Gastrocnemius medialis (tissue), 4 donors: ENCODE measurements around the gene OR52E1. TPM values are rescaled to one million over a fixed set of nuclear protein-coding genes. Genes with fewer than 3 reads are reported as not detected.

Experiments used
- ATAC-seq, 2 donors: fragments of 150-250 bp; one replicate each; pipeline ENCODE4 v1.9.1; 2016
- DNase-seq, 2 donors: peaks; one replicate each; pipeline ENCODE4 v3.0.0-alpha.2; 2019
- H3K27ac ChIP-seq, 4 donors: fragments of 200-600 bp; sonication (generic); 1 replicate in 1 of 4; 2 replicates in 3 of 4; pipeline ENCODE4 v1.5.1; 2016 to 2018; ENCODE audit warnings: mild to moderate bottlenecking in 2 of 4, moderate library complexity in 1 of 4
- H3K27me3 ChIP-seq, 3 donors: fragments of 200-600 bp; sonication (generic) in 2 of 3; 1 replicate in 1 of 3; 2 replicates in 2 of 3; pipeline versions ENCODE4 v1.5.1 to v1.6.0; 2016 to 2019; ENCODE audit warnings: mild to moderate bottlenecking in 1 of 3, moderate library complexity in 1 of 3
- H3K36me3 ChIP-seq, 2 donors: fragments of 200-600 bp; sonication (generic) in 1 of 2; one replicate each; pipeline ENCODE4 v1.5.1; 2017 to 2018
- H3K4me1 ChIP-seq, 2 donors: fragments of 200-600 bp; sonication (generic) in 1 of 2; one replicate each; pipeline ENCODE4 v1.5.1; 2016 to 2017; ENCODE audit warnings: mild to moderate bottlenecking in 2 of 2
- H3K4me3 ChIP-seq, 4 donors: fragments of 200-600 bp; sonication (generic) in 3 of 4; 1 replicate in 1 of 4; 2 replicates in 3 of 4; pipeline ENCODE4 v1.5.1; 2016 to 2019; ENCODE audit warnings: mild to moderate bottlenecking in 2 of 4
- H3K9me3 ChIP-seq, 3 donors: fragments of 200-600 bp; sonication (generic) in 2 of 3; 1 replicate in 1 of 3; 2 replicates in 2 of 3; pipeline ENCODE4 v1.5.1; 2016 to 2019
- CTCF ChIP-seq, 5 experiments: fragments of 450-650 bp in 3 of 5; fragments of 200-600 bp in 2 of 5; sonication (generic) in 2 of 5; IDR thresholded peaks in 4 of 5; conservative IDR thresholded peaks in 1 of 5; 1 replicate in 4 of 5; 2 replicates in 1 of 5; pipeline ENCODE4 v1.5.1; 2016 to 2019; ENCODE audit warnings: antibody characterized with exemption in 5 of 5, mild to moderate bottlenecking in 3 of 5, moderate library complexity in 3 of 5
- POLR2A ChIP-seq, 2 donors: fragments of 450-650 bp; IDR thresholded peaks; one replicate each; pipeline ENCODE4 v1.6.1; 2017; ENCODE audit warnings: antibody characterized with exemption in 2 of 2, mild to moderate bottlenecking in 2 of 2, moderate library complexity in 2 of 2
- in situ Hi-C, 4 donors: fragments of 200-750 bp; cut with MboI; loops; one replicate each; pipeline versions ENCODE4 v1.15.0 to v1.8.0; 2017; ENCODE audit warnings: low sequenced_read_pairs in 4 of 4
- intact Hi-C: fragments of 100-400 bp; cut with DNase I; formaldehyde crosslinking; loops from one replicate; pipeline ENCODE4 v1.15.1; 2023; ENCODE audit warnings: low total_unique reads
- total RNA-seq, 4 donors: library from RNA; depleted of rRNA; stranded (reverse); fragments of >200 nt; gene quantifications; one replicate each; pipeline versions ENCODE4 v1.1.0 to v1.2.3, GENCODE V29; 2016

OR52E1 gene
- total RNA-seq = not detected

- DNase-seq = no peak
- Histone ChIP-seq H3K4me3 (no peak within 1 kb of the TSS), H3K4me1 (no peaks in the 10 kb centered on the region), H3K27me3 (no peaks in the 10 kb centered on the region), H3K36me3 (no peaks in the 10 kb centered on the region), H3K9me3 (no peaks in the 10 kb centered on the region), H3K27ac (no peak within 1 kb of the TSS)
- ATAC-seq = no peak
- in situ Hi-C loops = no loop called here
- no peak for TF ChIP-seq CTCF (IDR thresholded peaks at IDR 0.05 in 4 of 5, conservative IDR thresholded peaks at IDR 0.05 in 1 of 5)
- no peak for TF ChIP-seq POLR2A (IDR thresholded peaks at IDR 0.05)
- intact Hi-C loops = no loop called here
Measured at GRCh38 chr11:5069272-5069671, at the start of gene OR52E1. TSS of gene OR52E1 (plus strand) at chr11:5069572.

GRCh38 chr11:5021996-5022395 lies 47.4 kb upstream of the OR52E1 start:
- ATAC-seq = no peak
- H3K27ac ChIP-seq = no peak overlapping the region
- intact Hi-C loops = no loop called here
- TF ChIP-seq CTCF (IDR thresholded peaks at IDR 0.05 in 4 of 5, conservative IDR thresholded peaks at IDR 0.05 in 1 of 5) = no peak
- no peak for TF ChIP-seq POLR2A (IDR thresholded peaks at IDR 0.05)
- no peaks in the 10 kb centered on the region for H3K4me1 ChIP-seq
- no peaks in the 10 kb centered on the region for H3K36me3 ChIP-seq
- in situ Hi-C loops = loop anchor here in 1 of 4 donors (25.0 kb wide), 1 partner anchor 385 kb away; the partner anchor contains the start of genes OR51D1 and OR51E1
- DNase-seq = no peak
- no peak overlapping the region for H3K4me3 ChIP-seq
- no peaks in the 10 kb centered on the region for H3K27me3 ChIP-seq
- no peaks in the 10 kb centered on the region for H3K9me3 ChIP-seq

- H3K27ac ChIP-seq = no peak overlapping the region
- intact Hi-C loops = no loop called here
- no peaks in the 10 kb centered on the region for H3K36me3 ChIP-seq
- no peaks in the 10 kb centered on the region for H3K27me3 ChIP-seq
- no peaks in the 10 kb centered on the region for H3K9me3 ChIP-seq
- no peak for DNase-seq
- no peak for ATAC-seq
- H3K4me1 ChIP-seq = no peaks in the 10 kb centered on the region
- no peak overlapping the region for H3K4me3 ChIP-seq
- in situ Hi-C loops = no loop called here
- TF ChIP-seq POLR2A (IDR thresholded peaks at IDR 0.05) (no peak), CTCF (IDR thresholded peaks at IDR 0.05 in 4 of 5, conservative IDR thresholded peaks at IDR 0.05 in 1 of 5) (no peak)
Measured at GRCh38 chr11:5036669-5037068, 32.7 kb upstream of the OR52E1 start.

GRCh38 chr11:5037926-5038325 lies 31.4 kb upstream of the OR52E1 start:
- Histone ChIP-seq H3K4me3 (no peak overlapping the region), H3K27me3 (no peaks in the 10 kb centered on the region), H3K27ac (no peak overlapping the region), H3K9me3 (no peaks in the 10 kb centered on the region), H3K4me1 (no peaks in the 10 kb centered on the region), H3K36me3 (no peaks in the 10 kb centered on the region)
- in situ Hi-C loops = no loop called here
- no peak for DNase-seq
- intact Hi-C loops = no loop called here
- no peak for ATAC-seq
- no peak for TF ChIP-seq POLR2A (IDR thresholded peaks at IDR 0.05)

- in situ Hi-C loops = no loop called here
- no peak for ATAC-seq
- Histone ChIP-seq H3K27me3 (no peaks in the 10 kb centered on the region), H3K4me3 (no peak overlapping the region), H3K4me1 (no peaks in the 10 kb centered on the region), H3K9me3 (no peaks in the 10 kb centered on the region), H3K27ac (no peak overlapping the region), H3K36me3 (no peaks in the 10 kb centered on the region)
- no peak for TF ChIP-seq POLR2A (IDR thresholded peaks at IDR 0.05)
- TF ChIP-seq CTCF (IDR thresholded peaks at IDR 0.05 in 4 of 5, conservative IDR thresholded peaks at IDR 0.05 in 1 of 5) = no peak
- intact Hi-C loops = no loop called here
- no peak for DNase-seq
Measured at GRCh38 chr11:5038341-5038740, 31.0 kb upstream of the OR52E1 start.
